DMS 273 treated with DMSO at 0.1 percent for 48 hours (cell line): ENCODE data around the gene DLGAP5.

Experiments
- DNase-seq: peaks from one replicate; lab custom pipeline; 2025; lab: John Stamatoyannopoulos, UW

DLGAP5 gene

GRCh38 chr14:55191203-55192053, at the start of gene DLGAP5:
DLGAP5 (minus strand) TSS chr14:55191585; CDS start chr14:55189179, 2,406 bp downstream.
- DNase-seq, result peak; percentile 99

GRCh38 chr14:55240526-55241178, 49.3 kb upstream of the DLGAP5 start:
- DNase-seq, result no peak

GRCh38 chr14:55239320-55239719, 47.9 kb upstream of the DLGAP5 start:
- DNase-seq, result no peak

- no peak for DNase-seq
Measured at GRCh38 chr14:55238019-55238680, 46.8 kb upstream of the DLGAP5 start.

- DNase-seq, result no peak
Measured at GRCh38 chr14:55233591-55233990, 42.2 kb upstream of the DLGAP5 start.

- DNase-seq, result no peak
Measured at GRCh38 chr14:55228261-55228660, 36.9 kb upstream of the DLGAP5 start.

GRCh38 chr14:55223364-55223763, 32.0 kb upstream of the DLGAP5 start:
- DNase-seq, result no peak

- no peak for DNase-seq
Measured at GRCh38 chr14:55221968-55222367, 30.6 kb upstream of the DLGAP5 start.

GRCh38 chr14:55221186-55221585, 29.8 kb upstream of the DLGAP5 start:
- DNase-seq, result no peak

GRCh38 chr14:55220230-55220629, 28.8 kb upstream of the DLGAP5 start:
- no peak for DNase-seq

- no peak for DNase-seq
Measured at GRCh38 chr14:55212634-55213033, 21.2 kb upstream of the DLGAP5 start.

GRCh38 chr14:55207832-55208231, 16.4 kb upstream of the DLGAP5 start:
- no peak for DNase-seq

- no peak for DNase-seq
Measured at GRCh38 chr14:55206175-55206693, 14.8 kb upstream of the DLGAP5 start.

- no peak for DNase-seq
Measured at GRCh38 chr14:55201219-55202101, 10.1 kb upstream of the DLGAP5 start.

- DNase-seq, result no peak
Measured at GRCh38 chr14:55200651-55201050, 9.3 kb upstream of the DLGAP5 start.

- no peak for DNase-seq
Measured at GRCh38 chr14:55198749-55199148, 7.4 kb upstream of the DLGAP5 start.

GRCh38 chr14:55194656-55195355, 3.4 kb upstream of the DLGAP5 start:
- no peak for DNase-seq

- no peak for DNase-seq
Measured at GRCh38 chr14:55192054-55192621, 753 bp upstream of the DLGAP5 start.

- no peak for DNase-seq
Measured at GRCh38 chr14:55190906-55191202, 531 bp downstream of the DLGAP5 start.

- no peak for DNase-seq
Measured at GRCh38 chr14:55188686-55189295, 2.6 kb downstream of the DLGAP5 start.
